Activated CD4-positive, alpha-beta T cell treated with anti-CD3 and anti-CD28 coated beads for 1 hour (primary cell): ENCODE data around the gene KDM8.

Experiments used
- DNase-seq: peaks from one replicate; pipeline ENCODE4 v3.0.0-alpha.2; 2020

KDM8 gene

GRCh38 chr16:27232901-27233625 is 29.7 kb downstream of the KDM8 start:
- DNase-seq: no peak

- DNase-seq: no peak
Measured at GRCh38 chr16:27233731-27234130, 30.4 kb downstream of the KDM8 start.

DNA sequence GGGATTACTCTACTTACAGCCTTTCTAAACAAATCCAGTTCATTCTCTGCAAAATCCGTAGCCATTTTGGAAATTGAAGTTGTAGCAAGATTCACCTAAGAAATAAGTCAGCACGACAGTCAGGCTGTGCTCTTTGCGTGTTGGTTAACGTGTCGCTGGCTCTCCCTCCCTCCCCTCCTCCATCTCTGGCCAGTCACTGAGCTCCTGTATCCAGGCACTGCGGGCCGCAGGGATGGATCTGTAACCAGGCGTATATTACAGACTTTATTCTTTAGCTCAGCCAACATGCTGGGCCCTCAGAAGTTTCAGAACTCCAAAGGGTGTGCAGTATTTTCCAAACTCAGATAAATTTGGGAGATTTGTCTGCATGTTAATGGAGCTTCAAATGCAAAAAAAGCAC is 30.8 kb downstream of the KDM8 start:
- no peak for DNase-seq

DNA sequence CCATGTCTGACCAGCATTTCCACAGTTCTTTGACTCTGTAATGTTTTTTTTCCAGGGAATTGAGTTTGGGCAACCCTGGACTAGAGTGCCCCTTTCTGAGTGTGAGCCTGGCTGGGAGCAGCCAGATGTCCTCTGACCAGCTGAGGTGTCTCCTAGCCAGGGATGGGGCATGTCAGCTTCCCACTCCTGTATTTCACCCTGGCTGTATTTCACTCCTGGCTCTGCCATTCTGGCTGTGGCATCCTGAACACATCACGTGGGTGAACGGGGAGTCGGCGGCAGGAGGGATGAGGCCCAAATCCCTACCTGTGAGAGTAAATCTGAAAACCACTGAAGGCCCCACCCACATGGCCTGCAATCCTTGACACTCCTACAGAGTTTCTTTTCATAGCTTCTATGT is 31.3 kb downstream of the KDM8 start:
- DNase-seq: no peak

DNA sequence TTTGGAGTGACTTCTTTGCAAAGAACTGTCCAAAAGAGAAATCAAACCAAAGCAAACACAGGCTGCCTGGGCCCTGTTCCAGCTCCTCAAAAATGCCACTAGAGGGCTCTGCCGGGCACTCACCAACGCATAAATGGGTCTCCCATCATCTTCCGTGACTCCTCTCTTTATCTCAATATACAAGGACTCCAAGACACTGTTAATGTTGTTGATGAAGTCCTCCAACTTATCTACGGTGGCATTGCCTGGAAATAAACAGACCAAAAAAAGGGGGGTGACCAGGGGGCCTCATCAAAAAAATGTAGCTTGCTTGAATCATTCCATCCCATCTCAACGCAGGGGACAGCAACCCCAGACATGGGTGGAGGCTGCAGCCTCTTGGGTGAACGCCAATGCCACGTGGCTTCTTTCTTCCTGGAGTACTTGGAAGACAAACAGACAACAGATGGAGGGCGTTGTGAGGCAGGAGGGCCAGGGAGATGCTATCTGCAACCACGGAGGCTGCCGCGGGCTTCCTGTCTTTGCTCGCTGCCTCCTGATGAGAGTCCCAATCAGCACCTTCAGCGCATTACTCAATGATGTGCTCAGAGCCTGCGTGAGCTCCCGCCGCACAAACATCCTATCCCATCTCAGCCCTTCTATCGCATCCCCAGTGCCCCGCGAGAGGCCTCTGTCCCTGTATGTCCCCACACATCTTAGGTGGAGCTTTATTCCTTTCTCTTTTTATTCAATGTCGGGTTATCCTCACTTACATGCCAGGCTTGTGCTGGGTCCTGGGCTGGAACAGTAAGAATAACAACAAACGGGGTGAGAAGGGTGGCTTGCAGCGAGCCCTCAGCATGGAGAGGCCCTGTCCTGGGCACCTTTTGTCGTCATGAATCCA is 32.0 kb downstream of the KDM8 start:
- peak; percentile 76 for DNase-seq

GRCh38 chr16:27235938-27236245 is 32.6 kb downstream of the KDM8 start:
- no peak for DNase-seq

DNA sequence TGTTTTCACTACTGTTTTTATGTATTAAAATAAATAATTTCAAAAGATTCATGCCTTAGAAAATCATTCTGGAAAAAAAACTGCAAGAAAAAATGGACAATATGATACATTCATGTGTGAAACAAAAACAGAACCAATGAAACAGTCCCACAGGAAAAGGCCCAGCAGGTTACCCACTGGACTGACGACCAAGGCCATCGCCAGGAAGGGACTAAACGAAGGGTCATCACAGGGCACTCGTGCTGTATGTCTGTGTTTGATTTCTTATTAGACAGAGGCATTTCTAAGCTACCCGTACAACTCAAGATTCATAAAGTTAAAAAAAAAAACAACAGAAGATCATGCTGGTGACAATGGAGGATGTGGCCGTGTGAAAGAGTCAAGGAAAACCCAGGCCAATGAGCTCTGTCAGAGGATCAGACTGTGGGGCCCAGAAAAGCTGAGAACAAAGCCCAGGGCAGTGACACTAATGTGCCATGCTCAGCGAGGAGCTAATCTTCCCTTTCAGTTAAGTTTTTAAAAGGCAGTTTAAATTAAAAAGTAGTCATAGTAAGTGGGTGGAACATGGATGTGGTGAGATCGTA is 33.4 kb downstream of the KDM8 start:
- no peak for DNase-seq

DNA sequence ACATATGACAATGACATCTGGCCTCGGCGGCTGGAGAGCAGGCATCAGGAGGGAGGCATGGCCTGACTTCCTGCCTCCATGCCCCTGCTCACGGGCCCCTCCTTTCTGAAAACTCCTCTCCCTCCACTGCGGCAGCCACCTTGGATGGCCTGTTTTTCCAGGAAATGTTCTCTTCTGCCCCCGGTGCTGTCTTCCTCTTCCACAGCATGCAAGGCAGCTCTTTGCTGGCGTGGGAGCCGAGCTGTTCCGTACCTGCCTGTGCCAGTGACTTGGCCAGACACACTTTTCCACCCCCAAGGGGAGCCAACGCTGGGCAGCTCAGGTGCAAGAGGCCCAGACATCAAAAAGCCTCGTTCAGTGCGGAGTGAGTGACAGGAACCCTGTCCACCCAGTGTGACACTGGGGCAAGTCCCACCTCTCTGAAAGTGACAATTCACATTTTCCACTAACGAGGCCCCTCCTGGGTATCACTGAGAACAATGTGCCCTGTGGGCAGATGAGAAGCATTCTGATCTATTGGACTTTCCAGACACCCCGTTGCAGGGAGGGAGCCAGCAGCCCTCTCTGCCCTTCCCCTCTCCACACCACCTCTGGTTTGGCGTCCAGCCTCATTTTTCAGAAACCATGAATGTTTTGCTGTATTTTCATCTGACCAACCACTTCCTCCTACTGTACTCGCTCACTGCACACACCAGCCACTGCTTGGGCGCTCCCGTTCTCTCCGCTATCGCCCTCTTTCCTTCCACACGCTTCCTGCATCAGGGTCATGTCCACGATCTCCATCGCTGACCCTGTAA is 34.1 kb downstream of the KDM8 start:
- DNase-seq: peak; percentile 65

- DNase-seq: no peak
Measured at GRCh38 chr16:27238016-27238587, 34.8 kb downstream of the KDM8 start.

DNA sequence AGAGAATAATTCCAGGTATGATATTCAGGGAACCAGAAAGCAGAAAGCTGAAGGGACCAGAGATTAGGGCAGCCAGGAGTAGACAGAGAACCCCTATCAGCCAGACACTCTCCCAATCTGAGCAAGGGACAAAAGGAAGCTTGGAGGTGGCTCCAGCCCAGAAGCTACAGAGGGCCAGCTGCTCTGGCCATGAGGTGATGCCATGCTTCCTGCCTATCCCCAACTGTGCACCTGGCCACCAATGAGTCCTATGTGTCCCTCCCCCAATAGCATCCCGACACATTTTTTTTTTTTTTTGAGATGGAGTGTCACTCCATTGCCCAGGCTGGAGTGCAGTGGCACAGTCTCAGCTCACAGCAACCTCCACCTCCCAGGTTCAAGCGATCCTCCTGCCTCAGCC is 35.3 kb downstream of the KDM8 start:
- no peak for DNase-seq

DNA sequence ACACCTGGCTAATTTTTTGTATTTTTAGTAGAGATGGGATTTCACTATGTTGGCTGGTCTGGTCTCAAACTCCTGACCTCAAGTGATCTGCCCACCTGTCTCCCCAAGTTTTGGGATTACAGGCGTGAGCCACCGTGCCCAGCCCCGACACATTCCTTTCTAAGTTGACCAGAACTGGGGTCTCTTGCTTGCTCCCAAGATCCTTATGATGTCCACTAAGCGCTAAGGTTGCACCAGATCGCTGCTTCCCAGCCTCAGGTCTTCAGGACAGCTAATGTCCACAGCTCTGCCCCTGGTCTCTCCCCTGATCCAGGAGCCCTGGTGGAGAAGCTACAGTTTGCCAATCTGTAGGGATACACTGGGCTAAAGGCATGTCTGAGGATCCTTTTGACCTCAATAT is 35.7 kb downstream of the KDM8 start:
- DNase-seq: no peak

GRCh38 chr16:27239906-27240655 is 36.8 kb downstream of the KDM8 start:
- DNase-seq: no peak

- no peak for DNase-seq
Measured at GRCh38 chr16:27240948-27241531, 37.7 kb downstream of the KDM8 start.

DNA sequence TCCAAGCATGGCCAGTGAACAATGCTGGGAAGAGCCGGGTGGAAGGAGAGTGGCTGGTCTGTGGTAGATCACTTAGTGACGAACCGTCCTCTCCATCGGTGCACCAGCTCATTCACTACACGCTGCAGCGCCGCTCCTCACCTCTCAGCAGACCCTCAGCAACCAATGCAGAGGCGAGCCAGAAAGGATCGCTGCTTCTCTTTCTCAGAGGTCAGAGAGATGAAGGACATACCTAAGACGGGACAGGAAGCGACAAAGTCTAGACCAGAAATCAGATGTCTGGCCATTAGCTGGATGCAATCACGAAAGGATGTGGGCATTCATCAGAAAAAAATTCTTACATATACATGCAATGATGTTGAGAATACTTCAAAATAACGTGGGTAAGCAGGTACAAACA is 38.3 kb downstream of the KDM8 start:
- DNase-seq: no peak

GRCh38 chr16:27242398-27242797 is 39.1 kb downstream of the KDM8 start:
- no peak for DNase-seq

- DNase-seq: no peak
Measured at GRCh38 chr16:27242868-27243590, 39.7 kb downstream of the KDM8 start.

DNA sequence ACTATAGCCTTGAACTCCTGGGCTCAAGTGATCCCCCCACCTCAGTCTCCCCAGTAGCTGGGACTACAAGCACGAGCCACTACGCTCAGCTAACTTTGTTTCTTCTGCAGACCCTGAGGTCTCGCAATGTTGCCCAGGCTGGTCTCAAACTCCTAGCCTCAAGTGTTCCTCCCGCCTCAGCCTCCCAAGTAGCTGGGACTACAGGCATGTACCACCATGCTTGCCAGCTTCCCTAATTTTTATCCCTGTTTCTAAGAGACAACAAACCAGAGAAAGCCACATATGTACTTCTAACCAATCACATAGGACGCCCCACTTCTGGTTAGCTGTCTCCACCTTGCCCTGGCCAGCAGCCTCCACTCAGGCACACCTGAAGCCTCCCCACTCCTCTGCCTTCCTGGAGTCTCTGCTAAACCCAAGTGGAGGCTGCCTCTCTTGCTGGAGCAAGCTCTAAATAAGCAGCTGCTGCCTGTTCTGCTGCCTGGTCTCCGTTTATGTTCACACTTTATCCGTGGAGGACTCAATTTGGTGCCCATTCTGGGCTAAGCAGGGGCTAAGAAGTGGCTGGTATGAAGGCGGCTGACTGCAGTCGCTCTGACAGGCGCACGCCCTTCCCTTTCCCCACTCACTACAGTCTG is 40.5 kb downstream of the KDM8 start:
- DNase-seq: no peak

GRCh38 chr16:27244363-27244755 is 41.0 kb downstream of the KDM8 start:
- DNase-seq: no peak

DNA sequence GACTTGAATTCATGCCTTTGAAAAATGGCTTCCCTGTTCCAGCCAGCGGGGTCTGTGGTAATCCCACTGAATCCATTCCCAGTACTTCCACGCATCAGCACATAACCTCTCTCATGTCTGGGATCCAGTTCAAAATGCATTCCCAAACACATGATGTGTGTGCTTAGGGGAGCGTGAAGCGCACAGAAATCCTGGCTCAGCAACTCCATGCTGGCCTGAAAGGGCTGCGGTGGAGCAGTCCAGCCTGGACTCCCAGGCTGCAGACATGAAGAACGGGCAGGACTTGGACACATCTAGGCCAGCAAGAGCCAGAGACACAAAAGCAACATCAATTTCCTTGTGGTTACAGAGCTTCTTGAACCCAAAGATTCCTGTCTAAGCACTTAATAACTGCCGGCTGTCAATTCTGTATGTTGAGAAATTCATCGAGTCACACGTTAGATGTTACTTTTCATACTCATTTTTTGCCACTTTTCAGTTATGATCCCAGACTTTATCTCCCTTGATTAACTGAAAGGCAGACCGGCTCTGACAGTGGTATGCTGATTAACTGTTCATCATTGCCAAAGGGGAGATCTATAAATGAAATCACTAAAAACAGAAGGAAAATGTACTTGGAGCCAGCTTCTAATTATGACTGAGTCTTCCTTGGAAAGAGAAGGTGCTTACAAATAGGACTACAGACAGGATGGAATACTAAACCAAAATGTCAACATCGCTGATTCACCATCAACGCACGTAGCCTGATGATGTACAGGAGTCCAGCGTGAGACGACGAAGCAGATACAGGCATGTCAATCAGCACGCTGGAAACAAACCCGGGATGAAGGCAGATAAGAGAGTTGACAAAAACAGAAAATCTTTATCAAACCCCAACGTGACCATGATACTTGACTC is 42.2 kb downstream of the KDM8 start:
- no peak for DNase-seq

DNA sequence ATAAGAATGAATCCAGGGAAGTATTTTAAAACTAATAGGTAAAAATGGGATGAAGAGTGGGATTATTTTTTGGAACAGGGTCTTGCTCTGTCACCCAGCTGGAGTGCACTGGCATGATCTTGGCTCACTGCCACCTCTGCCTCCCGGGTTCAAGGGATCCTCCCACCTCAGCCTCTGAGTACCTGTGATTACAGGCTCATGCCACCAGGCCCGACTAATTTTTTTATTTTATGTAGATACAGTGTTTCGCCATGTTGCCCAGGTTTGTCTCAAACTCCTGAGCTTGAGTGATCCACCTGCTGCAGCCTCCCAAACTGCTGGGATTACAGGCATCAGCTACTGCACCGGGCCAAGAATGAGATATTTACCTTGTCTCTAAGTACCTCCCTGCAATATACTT is 43.1 kb downstream of the KDM8 start:
- DNase-seq: no peak
